Naive B cell (primary cell): Measurements from ENCODE around the gene KLHL1. TPM values are rescaled to one million over a fixed set of nuclear protein-coding genes. Genes with fewer than 3 reads are reported as not detected.

Experiments used
- ATAC-seq, 2 donors: fragments of 150-1000 bp; cut with Tn5 transposase; 2 replicates each; pipeline ENCODE4 v1.10.0; 2021; ENCODE audit warnings: low read depth in 2 of 2, mild to moderate bottlenecking in 2 of 2, moderate library complexity in 2 of 2
- DNase-seq: peaks from one replicate; pipeline ENCODE4 v3.0.0; 2022
- H3K27ac Mint-ChIP-seq, 6 donors: one replicate each; pipeline ENCODE4 v1.8.0; 2020 to 2022; ENCODE audit warnings: mild to moderate bottlenecking in 6 of 6, mixed read lengths in 6 of 6, moderate library complexity in 5 of 6, inconsistent platforms in 2 of 6
- H3K27me3 Mint-ChIP-seq, 3 donors: one replicate each; pipeline ENCODE4 v1.8.0; 2021 to 2022; ENCODE audit warnings: mixed read lengths in 3 of 3, mild to moderate bottlenecking in 1 of 3
- H3K36me3 Mint-ChIP-seq, 2 donors: one replicate each; pipeline ENCODE4 v1.8.0; 2020 to 2022; ENCODE audit warnings: mixed read lengths in 2 of 2, inconsistent platforms in 1 of 2, mild to moderate bottlenecking in 1 of 2
- H3K4me1 Mint-ChIP-seq, 3 donors: one replicate each; pipeline ENCODE4 v1.8.0; 2020 to 2022; ENCODE audit warnings: mixed read lengths in 3 of 3, inconsistent platforms in 1 of 3, mild to moderate bottlenecking in 1 of 3, moderate library complexity in 1 of 3
- H3K4me3 Mint-ChIP-seq, 8 donors: one replicate each; pipeline ENCODE4 v1.8.0; 2020 to 2022; ENCODE audit warnings: mild to moderate bottlenecking in 8 of 8, mixed read lengths in 8 of 8, moderate library complexity in 8 of 8, inconsistent platforms in 2 of 8
- H3K9me3 Mint-ChIP-seq, 7 donors: one replicate each; pipeline ENCODE4 v1.8.0; 2020 to 2022; ENCODE audit warnings: mixed read lengths in 7 of 7, mild to moderate bottlenecking in 5 of 7, inconsistent platforms in 2 of 7, moderate library complexity in 1 of 7
- polyA plus RNA-seq, 6 donors: library from polyadenylated mRNA; unstranded; fragments of 300-500 nt; fragmentation: Illumina TruSeq; gene quantifications; one replicate each; pipeline ENCODE4 v1.2.3, GENCODE V29; 2021; ENCODE audit warnings: low read depth in 6 of 6

Gene KLHL1
- polyA plus RNA-seq, 6 donors from 2014 or later: not detected

GRCh38 chr13:69676286-69676685 is 432.0 kb downstream of the KLHL1 start:
- no peaks in the 10 kb centered on the region for H3K4me1 Mint-ChIP-seq
- H3K27ac Mint-ChIP-seq: no peak overlapping the region
- no peak for ATAC-seq
- no peaks in the 10 kb centered on the region for H3K27me3 Mint-ChIP-seq
- no peaks in the 10 kb centered on the region for H3K36me3 Mint-ChIP-seq
- DNase-seq: no peak
- H3K9me3 Mint-ChIP-seq: peaks cover 0 to 15% (median 4%) of the 10 kb centered on the region in 7 donors
- no peak overlapping the region for H3K4me3 Mint-ChIP-seq

- DNase-seq: no peak
- no peak overlapping the region for H3K27ac Mint-ChIP-seq
- H3K36me3 Mint-ChIP-seq: peaks cover 0 to 9% of the 10 kb centered on the region in 2 donors
- H3K9me3 Mint-ChIP-seq: peaks cover 15 to 34% (median 20%) of the 10 kb centered on the region in 7 donors
- ATAC-seq: no peak
- H3K27me3 Mint-ChIP-seq: no peaks in the 10 kb centered on the region
- H3K4me3 Mint-ChIP-seq: no peak overlapping the region
- no peaks in the 10 kb centered on the region for H3K4me1 Mint-ChIP-seq
Observed at GRCh38 chr13:69660155-69660554, 448.1 kb downstream of the KLHL1 start.

- Mint-ChIP-seq H3K4me3 (no peak overlapping the region), H3K36me3 (peaks cover 0 to 9% of the 10 kb centered on the region in 2 donors), H3K27me3 (no peaks in the 10 kb centered on the region), H3K4me1 (no peaks in the 10 kb centered on the region), H3K27ac (no peak overlapping the region), H3K9me3 (peaks cover 13 to 34% (median 18%) of the 10 kb centered on the region in 7 donors)
- DNase-seq (no peak), ATAC-seq (no peak)
Observed at GRCh38 chr13:69657676-69658075, 450.6 kb downstream of the KLHL1 start.

GRCh38 chr13:69654392-69654791 is 453.9 kb downstream of the KLHL1 start:
- no peak overlapping the region for H3K27ac Mint-ChIP-seq
- peaks cover 9 to 15% (median 13%) of the 10 kb centered on the region in 7 donors for H3K9me3 Mint-ChIP-seq
- ATAC-seq (no peak), DNase-seq (no peak)
- H3K4me1 Mint-ChIP-seq: no peaks in the 10 kb centered on the region
- no peak overlapping the region for H3K4me3 Mint-ChIP-seq
- H3K36me3 Mint-ChIP-seq: no peaks in the 10 kb centered on the region
- H3K27me3 Mint-ChIP-seq: no peaks in the 10 kb centered on the region

Other genes with a start within 250 kb of the KLHL1 start
- gene ATXN8OS, start 626 bp downstream of the KLHL1 start, polyA plus RNA-seq: not detected